BLaER1 (cell line): Measurements from ENCODE around the gene SLC25A13.

Experiments used
- H3K27ac ChIP-seq: shearing (Covaris generic); formaldehyde crosslinking; 2 replicates; pipeline ENCODE4 v1.8.1; 2022
- H3K27me3 ChIP-seq: shearing (Covaris generic); formaldehyde crosslinking; 2 replicates; pipeline ENCODE4 v1.8.1; 2022
- H3K36me3 ChIP-seq: shearing (Covaris generic); formaldehyde crosslinking; 2 replicates; pipeline ENCODE4 v1.8.1; 2022
- H3K4me1 ChIP-seq: shearing (Covaris generic); formaldehyde crosslinking; 2 replicates; pipeline ENCODE4 v1.8.1; 2022
- H3K4me2 ChIP-seq: shearing (Covaris generic); formaldehyde crosslinking; 2 replicates; pipeline ENCODE4 v1.8.1; 2022
- H3K4me3 ChIP-seq: shearing (Covaris generic); formaldehyde crosslinking; 2 replicates; pipeline ENCODE4 v1.8.1; 2022
- H3K9ac ChIP-seq: shearing (Covaris generic); formaldehyde crosslinking; 2 replicates; pipeline ENCODE4 v1.8.1; 2022
- H3K9me3 ChIP-seq: shearing (Covaris generic); formaldehyde crosslinking; 2 replicates; pipeline ENCODE4 v1.8.1; 2022
- H4K20me1 ChIP-seq: shearing (Covaris generic); formaldehyde crosslinking; 2 replicates; pipeline ENCODE4 v1.8.1; 2022
- Cebpa-rat ChIP-seq: shearing (Covaris generic); IDR thresholded peaks from 2 replicates; pipeline ENCODE4 v1.8.1; 2022

SLC25A13 gene

DNA sequence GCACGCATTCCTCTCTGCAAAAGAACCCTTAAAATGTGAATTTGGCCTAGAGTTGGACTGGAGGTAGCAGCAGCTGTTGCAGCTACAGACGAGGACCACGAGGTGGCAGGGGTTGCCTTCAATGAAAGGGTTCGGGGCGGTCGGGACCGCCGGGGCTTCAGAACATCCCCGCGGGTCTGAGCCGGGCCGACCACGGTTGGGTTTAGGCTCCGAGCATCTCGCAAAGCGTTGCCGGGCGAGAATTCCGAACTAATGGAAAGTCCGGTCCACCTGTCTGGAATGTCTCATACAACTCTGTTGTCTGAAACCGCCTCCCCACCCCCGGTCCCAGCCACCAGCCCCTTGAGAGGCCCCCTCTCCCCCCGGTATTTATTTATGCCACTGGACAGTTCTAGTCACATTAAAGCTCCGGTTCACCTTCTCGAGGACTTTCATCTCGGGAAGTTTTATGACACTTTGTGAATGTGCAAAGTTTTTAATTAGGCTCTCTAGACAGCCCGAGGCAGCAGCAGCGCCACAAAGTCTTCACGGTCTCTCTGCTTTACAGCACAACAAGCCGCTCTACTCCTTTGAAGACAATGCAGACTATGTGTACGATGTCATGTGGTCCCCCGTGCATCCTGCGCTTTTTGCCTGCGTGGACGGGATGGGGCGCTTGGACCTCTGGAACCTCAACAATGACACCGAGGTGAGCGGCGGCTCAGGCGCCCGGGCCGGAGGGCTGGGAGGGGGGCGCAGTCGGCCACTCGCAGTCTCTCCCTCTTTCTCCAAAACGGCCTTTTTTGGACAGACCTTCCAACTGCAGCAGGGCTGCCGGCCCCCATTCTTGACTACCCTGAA is 246.2 kb downstream of the SLC25A13 start:
- peak overlapping the region; percentile 64 for H3K4me3 ChIP-seq
- no peaks in the 10 kb centered on the region for H3K9me3 ChIP-seq
- peak overlapping the region; percentile 84 for H3K4me2 ChIP-seq
- no peak overlapping the region for H3K9ac ChIP-seq
- 0 out of 2 replicates have a peak, but pooled peaks cover 5% of the 10 kb centered on the region for H4K20me1 ChIP-seq
- no peaks in the 10 kb centered on the region for H3K36me3 ChIP-seq
- H3K4me1 ChIP-seq: peaks cover 5% of the 10 kb centered on the region
- H3K27me3 ChIP-seq: peaks cover 25% of the 10 kb centered on the region
- no peak for TF ChIP-seq Cebpa-rat
- H3K27ac ChIP-seq: no peak overlapping the region

GRCh38 chr7:96074871-96075270 is 247.0 kb downstream of the SLC25A13 start:
- TF ChIP-seq Cebpa-rat: no peak
- Histone ChIP-seq H3K9ac (no peak overlapping the region), H3K9me3 (no peaks in the 10 kb centered on the region), H3K27ac (no peak overlapping the region), H3K4me1 (peaks cover 5% of the 10 kb centered on the region), H3K4me3 (no peak overlapping the region), H3K4me2 (no peak overlapping the region), H4K20me1 (0 out of 2 replicates have a peak, but pooled peaks cover 5% of the 10 kb centered on the region), H3K36me3 (no peaks in the 10 kb centered on the region), H3K27me3 (peaks cover 25% of the 10 kb centered on the region)
